ENCODE measurements around the gene SRSF9.

The SRSF9 gene

GRCh38 chr12:120428597-120429229 lies 40.8 kb downstream of the SRSF9 start:
- no peaks in the 10 kb centered on the region for H3K36me3 ChIP-seq (replicated peaks; ENCODE audit: insufficient read depth, low read length)
- H3K79me2 ChIP-seq (ENCODE audit: low read length): no peaks in the 10 kb centered on the region
- no peak overlapping the region for H3K4me3 ChIP-seq (ENCODE audit: low read length)
- H3K9ac ChIP-seq (ENCODE audit: low read length): no peak overlapping the region
- no peak for TF ChIP-seq EZH2 (optimal IDR thresholded peaks at IDR 0.05; ENCODE audit: low read depth, low read length)
- no peak for TF ChIP-seq EZH2phosphoT487 (IDR thresholded peaks at IDR 0.05; ENCODE audit: low read length)
- TF ChIP-seq CTCF (IDR thresholded peaks at IDR 0.05; ENCODE audit: low read length): no peak
- no peaks in the 10 kb centered on the region for H3K4me1 ChIP-seq (ENCODE audit: low read length)
- no peak overlapping the region for H3K27ac ChIP-seq (ENCODE audit: low read length)
- H3K4me2 ChIP-seq (ENCODE audit: low read depth, low read length): no peak overlapping the region
- no peak for DNase-seq
- H3K27me3 ChIP-seq (replicated peaks; ENCODE audit: insufficient read depth, low read length): no peaks in the 10 kb centered on the region
- H3K9me3 ChIP-seq (replicated peaks; ENCODE audit: insufficient read depth, low read length): no peaks in the 10 kb centered on the region
- H3K9me2 ChIP-seq (replicated peaks; ENCODE audit: insufficient read depth, low read length): no peaks in the 10 kb centered on the region
- no peaks in the 10 kb centered on the region for H4K20me1 ChIP-seq (ENCODE audit: insufficient read depth, low read length)
- no peaks in the 10 kb centered on the region for H3F3A ChIP-seq (ENCODE audit: insufficient read depth, low read length)
- H2AFZ ChIP-seq (ENCODE audit: low read length): no peak overlapping the region

DNA sequence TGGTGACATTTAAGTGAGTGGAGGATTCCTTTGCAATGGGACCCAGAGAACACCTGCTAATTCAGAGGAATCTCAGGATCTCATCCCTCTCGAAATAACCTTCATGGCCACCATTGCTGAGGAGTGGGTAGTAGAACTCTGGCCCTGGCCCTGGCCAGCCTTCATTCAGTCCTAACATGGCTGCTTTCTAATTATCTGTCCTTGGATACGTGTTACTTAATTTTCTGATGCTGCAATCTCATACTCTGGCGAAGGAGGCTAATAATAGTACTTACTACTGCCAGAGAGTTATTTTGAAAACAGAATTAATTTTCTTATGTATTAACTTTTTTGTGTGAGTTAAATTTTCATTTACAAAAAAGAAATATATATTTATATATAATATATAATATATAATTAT lies 43.8 kb downstream of the SRSF9 start:
- no peaks in the 10 kb centered on the region for H3K36me3 ChIP-seq (replicated peaks; ENCODE audit: insufficient read depth, low read length)

DNA sequence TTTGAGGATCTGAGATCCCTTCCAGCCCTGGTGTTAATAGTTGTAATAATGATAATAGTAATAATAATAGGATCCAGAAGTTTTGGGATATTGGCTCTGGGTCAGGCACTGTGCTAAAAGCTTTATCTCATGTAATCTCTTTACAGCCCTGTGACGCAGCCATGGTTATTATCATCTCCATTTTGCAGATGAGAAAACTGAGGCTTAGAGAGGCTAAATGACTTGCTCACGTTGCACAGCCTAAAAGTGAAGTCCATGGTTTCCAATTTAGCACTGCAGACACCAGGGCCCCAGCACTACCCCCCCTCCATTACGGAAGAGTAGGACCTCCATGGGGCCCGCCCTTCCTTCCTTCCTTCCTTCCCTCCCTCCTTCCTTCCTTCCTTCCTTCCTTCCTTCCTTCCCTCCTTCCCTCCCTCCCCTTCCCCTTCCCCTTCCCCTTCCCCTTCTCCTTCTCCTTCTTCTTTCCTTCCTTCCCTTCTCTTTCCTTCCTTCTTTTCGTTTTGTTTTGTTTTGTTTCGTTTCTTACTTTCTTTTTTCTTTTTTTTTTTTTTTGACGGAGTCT lies 46.6 kb downstream of the SRSF9 start:
- DNase-seq: no peak
- Histone ChIP-seq H4K20me1 (ENCODE audit: insufficient read depth, low read length) (no peaks in the 10 kb centered on the region), H3K9me2 (replicated peaks; ENCODE audit: insufficient read depth, low read length) (no peaks in the 10 kb centered on the region), H2AFZ (ENCODE audit: low read length) (no peak overlapping the region), H3K9me3 (replicated peaks; ENCODE audit: insufficient read depth, low read length) (no peaks in the 10 kb centered on the region), H3K4me3 (ENCODE audit: low read length) (no peak overlapping the region), H3K79me2 (ENCODE audit: low read length) (no peaks in the 10 kb centered on the region), H3K36me3 (replicated peaks; ENCODE audit: insufficient read depth, low read length) (no peaks in the 10 kb centered on the region), H3K27ac (ENCODE audit: low read length) (no peak overlapping the region), H3K4me2 (ENCODE audit: low read depth, low read length) (no peak overlapping the region), H3K4me1 (ENCODE audit: low read length) (no peaks in the 10 kb centered on the region), H3F3A (ENCODE audit: insufficient read depth, low read length) (no peaks in the 10 kb centered on the region), H3K27me3 (replicated peaks; ENCODE audit: insufficient read depth, low read length) (no peaks in the 10 kb centered on the region), H3K9ac (ENCODE audit: low read length) (no peak overlapping the region)
- no peak for TF ChIP-seq EZH2 (optimal IDR thresholded peaks at IDR 0.05; ENCODE audit: low read depth, low read length)
- no peak for TF ChIP-seq CTCF (IDR thresholded peaks at IDR 0.05; ENCODE audit: low read length)

More for the DNA sequence above, 43.8 kb downstream of the SRSF9 start:
- H3K4me3 ChIP-seq (ENCODE audit: low read length): no peak overlapping the region
- H3F3A ChIP-seq (ENCODE audit: insufficient read depth, low read length): no peaks in the 10 kb centered on the region
- no peaks in the 10 kb centered on the region for H3K4me1 ChIP-seq (ENCODE audit: low read length)
- no peaks in the 10 kb centered on the region for H3K9me2 ChIP-seq (replicated peaks; ENCODE audit: insufficient read depth, low read length)
- H3K27me3 ChIP-seq (replicated peaks; ENCODE audit: insufficient read depth, low read length): no peaks in the 10 kb centered on the region
- H3K4me2 ChIP-seq (ENCODE audit: low read depth, low read length): no peak overlapping the region
- no peak for DNase-seq
- H3K9me3 ChIP-seq (replicated peaks; ENCODE audit: insufficient read depth, low read length): no peaks in the 10 kb centered on the region
- no peak overlapping the region for H3K27ac ChIP-seq (ENCODE audit: low read length)
- H4K20me1 ChIP-seq (ENCODE audit: insufficient read depth, low read length): no peaks in the 10 kb centered on the region
- H2AFZ ChIP-seq (ENCODE audit: low read length): no peak overlapping the region
- no peak overlapping the region for H3K9ac ChIP-seq (ENCODE audit: low read length)
- H3K79me2 ChIP-seq (ENCODE audit: low read length): no peaks in the 10 kb centered on the region
- no peak for TF ChIP-seq CTCF (IDR thresholded peaks at IDR 0.05; ENCODE audit: low read length)
- TF ChIP-seq EZH2phosphoT487 (IDR thresholded peaks at IDR 0.05; ENCODE audit: low read length): no peak
- TF ChIP-seq EZH2 (optimal IDR thresholded peaks at IDR 0.05; ENCODE audit: low read depth, low read length): no peak
